Stimulated activated CD8-positive, alpha-beta memory T cell treated with anti-CD3 and anti-CD28 coated beads, Interleukin-2, amount 100 ng/mL, for 48 hours (primary cell): ENCODE measurements around the gene FAM221B.

ENCODE experiments used
- DNase-seq, 2 donors: peaks; one replicate each; pipeline ENCODE4 v3.0.0-alpha.2; 2020; ENCODE audit warnings: low read depth in 2 of 2

The FAM221B gene

DNA sequence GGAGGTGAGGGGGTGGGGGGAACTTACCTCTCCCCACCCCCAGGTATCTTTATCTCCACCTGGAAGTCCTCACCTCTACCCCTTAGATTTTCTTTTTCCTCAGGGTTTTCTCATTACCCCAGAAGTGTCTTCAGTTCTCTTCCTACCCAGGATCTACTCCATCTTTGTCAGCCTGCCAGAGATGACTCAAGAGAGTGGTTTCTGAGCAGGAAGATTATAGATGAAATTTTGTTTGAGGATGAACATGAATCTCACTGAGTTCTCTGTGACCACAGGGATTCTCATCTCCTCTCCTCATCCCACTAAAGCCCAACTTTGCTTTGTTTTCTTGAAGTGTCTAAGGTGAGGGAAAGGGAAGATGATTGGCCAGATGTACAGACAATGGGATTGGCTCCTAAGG is 8.5 kb downstream of the FAM221B start:
- DNase-seq: no peak

DNA sequence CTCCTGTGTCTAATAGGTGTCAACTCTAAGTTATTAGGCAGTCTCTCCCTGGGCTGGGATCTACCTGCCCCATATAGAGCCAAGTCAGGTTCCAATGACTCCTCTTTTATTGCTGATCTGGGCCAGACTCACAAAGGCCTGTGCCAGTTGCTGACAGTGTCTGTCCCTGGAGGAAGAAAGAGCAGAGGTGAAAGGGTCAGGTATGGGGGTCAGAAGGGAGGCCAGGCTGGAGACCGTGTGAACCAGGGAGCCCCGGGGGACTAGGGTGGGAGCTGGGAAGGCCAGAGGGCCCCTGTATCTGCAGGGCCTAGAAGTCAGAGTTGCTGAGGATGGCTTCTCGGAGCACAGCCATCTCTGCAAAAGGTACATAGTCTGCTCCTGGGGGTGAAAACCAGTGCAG is 10.2 kb downstream of the FAM221B start:
- no peak for DNase-seq

DNA sequence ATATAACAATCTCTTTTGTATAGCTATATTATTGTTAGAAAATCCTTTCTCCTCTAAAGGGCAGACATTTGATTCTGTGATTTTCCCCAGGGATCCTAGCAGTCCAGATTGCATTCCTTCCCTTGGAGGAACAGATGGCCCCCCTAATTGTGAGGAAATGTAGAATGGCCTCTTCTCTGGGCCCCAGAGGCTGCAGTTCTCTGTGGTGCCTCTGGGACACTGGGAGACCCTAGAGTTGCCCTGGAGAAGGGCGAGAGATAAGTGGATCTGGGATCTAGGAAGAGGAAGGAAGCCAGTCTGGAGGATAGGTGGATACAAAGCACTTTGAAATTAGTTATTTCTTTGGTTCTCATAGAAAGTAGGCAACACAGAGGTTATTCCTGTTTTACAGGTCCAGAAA is 11.8 kb downstream of the FAM221B start:
- no peak for DNase-seq

DNA sequence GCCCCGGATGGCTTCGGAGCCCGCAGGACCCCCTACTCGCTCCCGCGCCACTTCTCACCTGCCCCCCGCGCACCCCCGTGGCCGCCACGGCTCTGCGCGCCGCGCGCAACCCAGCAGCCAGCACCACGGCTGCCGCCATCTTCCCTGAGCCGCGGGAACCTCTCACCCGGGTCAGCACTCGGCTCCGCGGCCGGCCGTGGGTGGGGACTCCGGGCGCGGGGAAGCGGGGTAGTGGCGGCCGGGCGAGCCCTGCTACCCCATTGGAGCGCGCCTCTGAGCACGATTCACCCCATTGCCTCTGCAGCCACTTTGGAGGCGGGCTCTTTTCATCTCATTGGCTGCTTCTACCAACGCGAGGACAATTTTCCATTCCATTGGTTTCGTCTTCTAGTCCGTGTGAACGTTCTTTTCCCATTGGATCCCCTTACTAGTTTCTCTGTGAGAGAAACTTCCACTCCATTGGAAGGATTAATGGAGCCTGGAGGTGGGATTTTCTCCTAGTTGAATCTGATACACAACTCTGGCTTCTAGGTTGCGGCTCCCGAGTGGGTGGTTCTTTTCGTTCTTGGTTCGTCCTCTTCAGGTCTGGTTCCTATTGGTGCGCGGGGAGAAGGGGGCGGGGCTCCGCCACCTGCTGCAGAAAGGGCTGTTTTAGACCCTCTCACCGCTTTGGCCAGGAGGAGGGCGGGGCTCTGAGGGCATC is 13.5 kb downstream of the FAM221B start, which contains the start of gene HINT2:
Gene HINT2 (minus strand): TSS at position 202 of the 703 bp plus-strand sequence. CDS start 63 bp downstream, at position 139.
- peak; percentile 94 to 96 for DNase-seq

DNA sequence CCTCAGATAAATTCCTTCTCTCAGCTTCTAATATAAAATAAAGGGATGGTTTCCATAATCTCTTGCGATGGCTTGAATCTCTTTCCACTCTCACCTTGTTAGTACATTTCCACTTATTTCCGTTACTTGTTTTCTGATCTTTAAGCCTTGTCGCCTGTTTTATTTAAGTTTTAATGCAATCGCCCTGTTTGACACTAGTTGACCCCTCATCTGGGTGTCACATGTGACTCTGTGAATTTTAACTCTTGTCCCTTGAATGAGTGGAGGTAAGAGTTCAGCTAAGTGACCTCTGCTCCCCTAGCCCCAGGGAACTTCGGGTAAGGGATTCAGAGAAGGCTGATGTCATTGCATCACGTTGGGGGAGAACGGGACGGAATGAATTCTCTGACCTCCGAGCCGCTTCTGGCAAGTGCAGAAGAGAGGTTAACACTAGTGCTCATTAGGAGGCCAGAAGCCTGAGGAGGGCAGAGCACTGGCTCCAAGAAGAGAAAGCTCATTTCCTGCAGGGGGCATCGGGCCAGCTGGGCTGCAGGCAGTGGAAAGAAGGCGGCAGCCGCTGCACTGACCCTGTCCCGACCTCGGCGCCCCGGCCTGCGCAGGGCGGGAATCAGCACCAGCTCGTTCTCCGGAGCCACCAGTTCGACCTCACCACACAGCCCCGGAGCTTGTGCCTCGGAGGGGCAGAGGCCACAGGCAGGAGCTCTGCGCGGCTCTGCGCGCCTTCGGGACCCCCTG is 14.3 kb downstream of the FAM221B start:
- no peak for DNase-seq

DNA sequence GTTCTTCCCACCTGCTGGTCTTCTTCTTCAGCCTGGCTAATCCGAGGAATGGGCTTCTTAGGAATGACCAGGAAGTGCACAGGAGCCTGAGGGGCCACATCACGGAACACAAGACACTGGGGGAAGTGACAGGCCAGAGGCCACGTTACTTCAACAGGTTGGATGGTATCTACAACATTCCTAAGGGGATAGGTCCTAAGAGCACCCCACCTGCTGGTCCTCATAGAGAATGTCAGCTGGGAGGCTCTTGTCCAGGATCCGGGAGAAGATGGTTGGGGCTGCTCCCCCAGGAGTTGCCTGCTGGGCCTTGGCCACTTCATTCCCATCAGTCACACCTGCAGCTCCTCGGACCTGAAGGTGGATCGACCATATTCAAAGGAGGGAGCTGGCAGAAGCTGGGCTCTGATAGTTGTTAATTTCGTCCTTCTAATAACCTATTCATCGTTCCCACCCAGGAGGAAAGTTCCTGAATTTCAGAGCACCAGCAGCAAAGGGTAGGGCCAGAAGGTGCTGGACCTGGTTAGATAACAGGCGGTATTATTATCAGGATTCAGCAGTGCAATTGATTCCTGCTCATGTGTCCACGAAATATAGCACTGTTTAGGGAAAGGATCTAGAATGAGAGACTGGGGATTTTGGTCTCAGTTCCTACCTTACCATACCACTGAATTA is 15.0 kb downstream of the FAM221B start:
- no peak for DNase-seq

DNA sequence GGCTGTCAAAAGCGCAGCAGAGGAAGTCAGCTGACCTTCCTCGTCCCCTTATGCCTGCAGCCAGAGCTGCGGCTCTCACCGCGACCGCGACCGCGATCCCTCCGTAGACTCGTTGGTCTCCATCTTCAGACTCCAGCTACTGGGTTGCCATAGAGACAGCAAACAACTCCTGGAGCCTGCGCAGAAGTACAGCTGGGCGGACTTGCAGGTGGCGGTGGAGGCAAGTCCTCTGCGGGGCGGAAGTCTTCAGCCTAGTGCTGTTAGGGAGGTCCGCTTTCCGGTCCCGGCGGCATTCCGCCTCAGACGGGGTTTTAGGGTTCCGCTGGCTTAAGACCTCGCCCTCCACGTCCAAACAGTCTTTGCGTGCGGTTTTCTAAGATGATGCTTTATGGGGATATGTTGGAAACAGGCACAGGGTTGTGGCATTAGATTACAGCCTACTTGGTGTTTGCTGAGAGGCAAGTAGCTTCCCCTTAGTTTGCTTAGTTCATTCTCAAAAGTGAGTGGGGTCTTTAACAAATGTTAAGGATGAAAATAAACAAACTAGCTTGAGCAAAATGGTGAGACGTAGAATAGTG is 16.4 kb downstream of the FAM221B start, which contains the start of gene SPAG8:
Gene SPAG8 (minus strand): TSS at position 238 of the 578 bp plus-strand sequence. CDS start 115 bp downstream, at position 123.
- DNase-seq: peak; percentile 86 to 90

DNA sequence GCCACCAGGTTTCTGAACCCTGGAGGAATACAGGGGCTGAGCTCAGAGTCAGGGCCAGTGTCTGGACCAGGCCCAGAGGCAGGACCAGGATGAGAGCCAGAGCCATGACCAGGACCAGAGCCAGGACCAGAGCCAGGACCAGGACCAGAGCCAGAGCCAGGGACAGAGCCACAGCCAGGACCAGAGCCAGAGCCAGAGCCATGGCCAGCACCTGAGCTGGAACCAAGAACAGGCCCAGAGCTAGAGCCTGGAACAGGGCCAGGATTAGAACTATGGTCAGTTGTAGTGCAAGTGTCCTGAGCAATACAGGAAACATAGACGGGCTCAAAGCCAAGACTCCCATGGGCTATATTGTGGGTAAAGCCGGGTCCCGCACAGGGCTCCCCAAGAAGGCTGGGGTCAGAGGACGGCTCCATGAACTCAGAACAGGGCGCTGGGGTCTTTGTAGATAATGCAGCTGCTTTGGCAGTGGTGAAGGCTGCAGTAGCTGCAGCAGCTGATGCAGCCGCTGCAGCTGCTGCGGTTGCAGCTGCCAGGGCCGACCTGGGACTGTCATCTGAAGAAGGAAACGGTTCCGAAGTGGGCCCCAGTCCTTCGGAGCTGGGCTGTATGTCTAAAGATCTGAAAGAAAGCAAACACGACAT is 17.0 kb downstream of the FAM221B start:
- DNase-seq: no peak

DNA sequence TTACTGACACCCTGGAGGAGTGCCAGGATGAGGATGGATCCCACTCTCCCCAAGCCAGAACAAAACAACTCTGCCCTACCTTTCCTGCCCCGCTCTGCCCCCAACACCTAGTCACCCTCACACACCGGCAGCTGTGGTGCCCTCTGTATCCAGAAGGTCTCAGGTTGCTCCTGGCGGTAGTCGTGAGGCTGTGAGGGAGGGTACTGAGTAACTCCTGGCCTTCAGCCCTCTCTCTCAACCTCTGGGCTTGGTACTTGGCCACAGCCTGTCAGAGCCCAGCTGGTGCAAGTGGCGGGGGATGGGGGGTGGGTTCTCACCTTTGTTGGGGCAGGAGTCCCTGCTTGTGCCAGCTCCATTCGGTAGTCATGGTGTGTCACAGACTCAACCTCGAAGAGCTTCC is 18.4 kb downstream of the FAM221B start:
- DNase-seq: no peak

DNA sequence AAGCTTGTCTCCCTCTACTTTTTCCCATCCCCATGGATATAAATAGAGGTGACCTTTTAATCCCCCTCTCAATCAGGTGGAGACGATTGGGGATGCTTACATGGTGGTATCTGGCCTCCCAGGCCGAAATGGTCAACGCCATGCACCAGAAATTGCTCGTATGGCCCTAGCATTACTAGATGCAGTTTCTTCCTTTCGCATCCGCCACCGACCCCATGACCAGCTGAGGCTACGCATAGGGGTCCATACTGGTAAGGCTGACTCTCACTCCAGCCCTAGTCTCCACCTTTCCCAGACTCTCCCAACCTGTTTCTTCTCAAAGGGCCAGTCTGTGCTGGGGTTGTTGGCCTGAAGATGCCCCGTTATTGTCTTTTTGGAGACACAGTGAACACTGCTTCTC is 20.1 kb downstream of the FAM221B start:
- DNase-seq: no peak

DNA sequence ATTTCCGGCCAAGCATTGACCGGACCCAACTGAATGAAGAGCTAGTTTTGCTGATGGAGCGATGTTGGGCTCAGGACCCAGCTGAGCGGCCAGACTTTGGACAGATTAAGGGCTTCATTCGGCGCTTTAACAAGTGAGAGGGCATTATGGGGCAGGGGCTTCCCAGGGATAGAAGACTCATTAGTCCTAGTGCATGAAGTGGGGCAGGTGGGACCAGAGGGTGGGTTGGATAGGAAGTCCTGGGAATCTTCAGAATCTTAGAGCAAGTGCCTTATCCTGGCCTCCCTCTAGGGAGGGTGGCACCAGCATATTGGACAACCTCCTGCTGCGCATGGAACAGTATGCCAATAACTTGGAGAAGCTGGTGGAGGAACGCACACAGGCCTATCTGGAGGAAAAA is 22.4 kb downstream of the FAM221B start:
- no peak for DNase-seq

DNA sequence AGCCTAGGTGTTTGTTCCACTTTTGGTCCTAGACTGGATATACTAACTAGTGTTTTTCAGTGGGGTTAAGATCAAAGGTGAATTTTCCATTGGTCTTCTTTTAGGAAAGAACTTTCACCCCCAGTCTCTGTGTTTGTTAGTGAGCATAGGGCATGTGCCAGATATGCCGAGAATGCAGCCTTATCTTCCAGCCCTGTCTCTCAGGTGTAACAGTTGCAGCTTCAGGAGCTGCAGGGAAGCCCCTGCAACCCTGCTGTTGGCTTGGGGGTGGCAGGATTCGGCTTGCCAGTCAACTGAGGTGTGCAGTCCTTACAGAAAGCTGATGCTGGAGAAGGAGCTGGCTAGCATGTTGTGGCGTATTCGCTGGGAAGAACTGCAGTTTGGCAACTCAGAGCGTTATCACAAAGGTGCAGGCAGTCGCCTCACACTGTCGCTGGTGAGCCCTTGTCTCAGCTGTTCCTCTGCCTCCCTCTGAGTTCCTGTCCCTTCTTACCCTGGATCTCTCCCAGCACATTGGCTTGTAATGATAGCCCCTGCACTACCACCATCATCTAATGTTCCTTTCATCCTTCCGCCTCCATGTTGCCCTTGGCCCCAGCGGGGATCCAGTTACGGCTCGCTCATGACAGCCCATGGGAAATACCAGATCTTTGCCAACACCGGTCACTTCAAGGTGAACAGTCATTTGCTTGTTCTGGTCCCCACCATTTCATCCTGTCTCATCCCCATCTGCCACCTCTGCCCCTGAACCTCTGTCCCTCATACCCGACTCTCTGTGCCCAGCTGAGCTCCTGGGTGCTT is 27.0 kb downstream of the FAM221B start:
- no peak for DNase-seq

DNA sequence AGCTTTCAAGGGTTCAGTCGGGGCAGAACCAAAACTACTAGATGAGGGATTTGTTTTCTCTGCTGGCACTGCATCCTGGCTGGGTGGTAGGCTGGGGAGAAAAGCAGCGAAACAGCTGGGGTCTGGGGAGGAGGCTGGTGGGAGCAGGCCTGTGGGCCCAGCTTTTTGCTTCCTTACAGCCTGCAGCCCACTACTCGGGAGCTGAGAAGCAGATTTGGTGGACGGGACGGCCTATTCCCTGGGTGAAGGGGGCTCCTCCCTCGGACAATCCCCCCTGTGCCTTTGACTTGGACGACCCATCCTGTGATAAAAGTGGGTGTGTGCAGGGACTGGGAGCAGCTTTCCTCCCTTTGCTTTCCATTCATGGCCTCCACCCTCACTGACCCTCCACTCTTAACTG is 28.0 kb downstream of the FAM221B start:
- no peak for DNase-seq

DNA sequence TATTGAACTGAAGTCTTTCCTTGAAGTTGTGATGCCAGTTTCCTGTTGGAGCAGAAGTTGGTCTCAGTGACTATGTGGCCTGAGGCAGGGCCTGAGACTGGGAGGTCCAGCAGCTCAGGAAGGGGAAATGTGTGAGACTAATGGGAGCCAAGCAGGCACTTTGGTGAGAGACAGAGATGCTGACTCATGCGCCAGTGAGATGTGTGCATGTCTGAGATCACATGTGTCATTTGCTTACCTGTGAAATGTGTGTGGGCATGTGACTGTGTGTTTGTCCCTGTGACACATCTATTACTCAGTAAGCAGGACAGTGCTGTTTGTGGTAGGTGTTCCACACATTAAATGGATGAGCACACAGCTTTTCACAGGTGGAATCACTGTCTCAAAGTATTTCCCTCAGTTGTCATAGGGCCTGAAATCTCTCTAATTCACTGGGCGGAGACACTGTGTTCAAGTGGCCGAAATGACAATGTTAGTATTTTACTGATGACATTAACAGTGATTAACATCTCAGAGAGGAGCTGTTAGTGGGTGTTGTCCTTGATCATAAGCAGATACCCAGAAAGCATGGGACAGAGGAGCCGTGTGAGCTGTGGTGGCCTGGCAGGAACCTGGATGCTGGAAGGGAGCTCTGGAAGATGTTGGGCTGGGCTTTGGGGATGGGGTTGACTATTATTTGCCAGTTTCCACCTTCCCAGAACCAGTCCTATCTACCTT is 29.7 kb downstream of the FAM221B start:
- peak in 1 of 2 donors; percentile 18 for DNase-seq

DNA sequence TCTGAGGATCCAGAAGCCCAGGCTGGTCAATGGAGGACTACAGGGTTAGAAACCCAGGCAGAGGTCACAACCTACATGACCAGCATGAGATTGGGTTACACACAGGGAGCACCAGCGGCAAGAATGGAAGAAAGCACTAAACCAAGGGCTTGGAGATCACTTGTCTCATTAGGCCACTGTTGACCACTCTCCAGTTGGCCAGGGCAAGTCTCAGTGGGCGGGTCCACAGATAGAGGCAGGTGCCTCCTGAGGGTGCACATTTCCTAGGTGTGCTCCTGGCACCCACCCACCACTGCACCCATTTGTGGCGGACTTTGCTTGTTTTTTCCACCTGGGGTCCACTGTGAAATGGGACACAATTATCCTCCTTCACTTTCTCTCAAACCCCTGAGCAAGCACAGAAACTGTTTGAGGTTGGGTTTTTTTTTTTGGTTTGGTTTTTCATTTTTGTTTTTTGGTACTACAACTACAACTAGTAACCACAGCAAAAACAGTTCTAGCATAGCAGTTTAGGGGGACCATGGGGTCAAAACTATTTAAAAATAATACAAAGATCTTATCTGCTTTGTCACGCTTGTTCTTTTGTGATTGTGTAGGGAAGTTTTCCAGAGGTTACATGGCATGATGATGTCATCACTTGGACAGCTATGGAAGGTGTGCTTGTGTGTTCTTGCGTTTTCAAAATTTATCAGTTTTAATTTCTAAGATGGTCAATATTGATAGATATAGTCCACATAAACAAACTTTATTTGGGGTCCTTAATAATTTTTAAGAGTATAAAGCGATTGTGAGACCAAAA is 31.0 kb downstream of the FAM221B start:
- DNase-seq: no peak

DNA sequence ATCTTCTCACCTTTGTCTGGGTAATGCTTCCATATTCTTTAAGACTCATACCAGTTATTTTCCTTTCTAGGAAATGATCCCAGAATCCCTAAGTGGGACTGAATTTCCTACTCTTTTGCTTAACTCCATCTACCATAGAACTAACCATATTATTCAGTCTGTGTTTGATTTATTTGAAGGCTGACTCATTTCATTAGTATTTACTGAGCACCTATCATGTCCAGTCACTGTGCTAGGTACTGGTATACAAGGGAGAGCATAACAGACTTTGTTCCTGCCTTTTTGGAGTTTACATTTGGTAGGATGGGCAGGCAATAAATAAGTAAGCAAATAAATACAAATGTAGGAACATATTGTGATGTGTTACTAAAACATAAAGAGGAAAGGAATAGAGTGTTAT is 32.8 kb downstream of the FAM221B start:
- no peak for DNase-seq

DNA sequence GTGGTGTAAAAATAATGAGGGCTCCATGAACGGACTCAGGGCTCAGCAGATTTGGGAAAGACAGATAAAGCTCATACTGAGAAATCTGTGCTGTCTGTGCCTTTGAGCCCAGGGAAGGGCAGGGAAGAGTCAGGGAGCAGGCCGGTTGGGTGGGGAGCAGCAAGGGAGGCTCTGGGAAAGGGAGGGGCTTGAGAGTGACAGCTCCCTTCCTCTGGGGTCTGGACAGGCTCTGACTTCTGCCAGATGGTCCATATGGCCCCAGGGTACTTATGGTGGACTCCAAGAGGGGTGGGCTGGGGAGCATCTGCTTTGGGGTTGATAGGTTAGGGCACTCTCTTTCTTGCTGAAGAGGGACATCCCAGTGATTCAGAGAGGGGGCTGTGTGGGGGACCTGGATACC is 35.1 kb downstream of the FAM221B start:
- DNase-seq: no peak

DNA sequence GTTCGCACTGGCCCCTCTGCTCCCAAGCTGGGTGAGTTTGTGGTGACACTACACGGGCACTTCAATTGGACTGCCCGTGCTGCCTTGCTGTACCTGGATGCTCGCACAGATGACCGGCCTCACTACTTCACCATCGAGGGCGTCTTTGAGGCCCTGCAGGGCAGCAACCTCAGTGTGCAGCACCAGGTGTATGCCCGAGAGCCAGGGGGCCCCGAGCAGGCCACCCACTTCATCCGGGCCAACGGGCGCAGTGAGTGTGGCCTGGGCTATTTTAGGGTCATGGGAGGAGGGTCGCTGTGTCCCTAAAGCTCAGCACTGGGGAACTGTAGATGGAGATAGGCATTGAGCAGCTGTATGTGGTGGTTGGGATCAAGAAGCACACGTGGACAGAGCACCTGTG is 35.7 kb downstream of the FAM221B start:
- no peak for DNase-seq

DNA sequence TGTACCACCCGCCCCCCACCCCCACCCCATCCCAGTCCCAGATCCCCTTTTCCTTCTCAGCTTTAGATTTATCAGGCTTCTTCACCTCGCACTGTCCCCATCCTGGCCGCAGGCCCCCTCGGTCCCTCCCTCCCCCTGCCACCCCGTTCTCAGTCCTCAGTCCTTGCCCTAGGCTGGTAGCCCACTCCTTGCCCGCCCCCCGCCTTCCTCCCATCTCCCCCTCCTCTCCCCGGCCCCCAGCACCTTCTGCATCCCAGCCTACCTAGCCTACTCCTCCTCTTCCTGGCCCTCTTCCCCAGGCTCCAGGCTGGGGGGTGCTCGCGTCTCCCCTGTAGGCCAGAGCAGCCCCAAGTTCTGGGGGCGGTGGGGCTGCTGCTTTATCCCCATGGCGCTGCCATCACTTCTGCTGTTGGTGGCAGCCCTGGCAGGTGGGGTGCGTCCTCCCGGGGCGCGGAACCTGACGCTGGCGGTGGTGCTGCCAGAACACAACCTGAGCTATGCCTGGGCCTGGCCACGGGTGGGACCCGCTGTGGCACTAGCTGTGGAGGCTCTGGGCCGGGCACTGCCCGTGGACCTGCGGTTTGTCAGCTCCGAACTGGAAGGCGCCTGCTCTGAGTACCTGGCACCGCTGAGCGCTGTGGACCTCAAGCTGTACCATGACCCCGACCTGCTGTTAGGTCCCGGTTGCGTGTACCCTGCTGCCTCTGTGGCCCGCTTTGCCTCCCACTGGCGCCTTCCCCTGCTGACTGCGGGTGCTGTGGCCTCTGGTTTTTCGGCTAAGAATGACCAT is 36.3 kb downstream of the FAM221B start:
- DNase-seq: no peak
